H9 (cell line): Measurements from ENCODE around the gene COX17. TPM values are rescaled to one million over a fixed set of nuclear protein-coding genes. Genes with fewer than 3 reads are reported as not detected.
A peak's percentile ranks its signal among the peaks of the same experiment; 100 is the strongest.

Experiments
- DNase-seq: peaks from one replicate; pipeline ENCODE4 v3.0.0-alpha.2; 2017
- H2AFZ ChIP-seq: one replicate; pipeline ENCODE4 v1.6.1; 2013; ENCODE audit warnings: mild to moderate bottlenecking, low read length, control low read depth, moderate library complexity
- H2AK5ac ChIP-seq: 2 replicates; pipeline ENCODE4 v1.6.1; 2013; ENCODE audit warnings: low read length, control low read depth, mixed read lengths; ENCODE audit not compliant: insufficient read length
- H2BK120ac ChIP-seq: one replicate; pipeline ENCODE4 v1.6.1; 2013; ENCODE audit warnings: low read depth, mild to moderate bottlenecking, low read length, control low read depth, inconsistent platforms; ENCODE audit not compliant: poor library complexity, severe bottlenecking
- H2BK12ac ChIP-seq: 2 replicates; pipeline ENCODE4 v1.6.1; 2013; ENCODE audit warnings: low read length, control low read depth, mixed read lengths, low read depth; ENCODE audit not compliant: insufficient read length
- H2BK15ac ChIP-seq: 2 replicates; pipeline ENCODE4 v1.6.1; 2013; ENCODE audit warnings: low read depth, low read length, control low read depth
- H2BK20ac ChIP-seq: one replicate; pipeline ENCODE4 v1.6.1; 2013; ENCODE audit warnings: low read depth, mild to moderate bottlenecking, low read length, control low read depth, inconsistent platforms; ENCODE audit not compliant: poor library complexity, severe bottlenecking
- H2BK5ac ChIP-seq: 2 replicates; pipeline ENCODE4 v1.6.1; 2013; ENCODE audit warnings: low read length, control low read depth, mixed read lengths; ENCODE audit not compliant: insufficient read length
- H3K14ac ChIP-seq: 2 replicates; pipeline ENCODE4 v1.6.1; 2013; ENCODE audit warnings: low read length, control low read depth; ENCODE audit not compliant: insufficient read depth
- H3K18ac ChIP-seq: 2 replicates; pipeline ENCODE4 v1.6.1; 2013; ENCODE audit warnings: low read depth, mild to moderate bottlenecking, mixed read lengths, low read length, control low read depth; ENCODE audit not compliant: insufficient read length
- H3K23ac ChIP-seq: 2 replicates; pipeline ENCODE4 v1.6.1; 2013; ENCODE audit warnings: low read length, control low read depth, mixed read lengths, low read depth; ENCODE audit not compliant: insufficient read length
- H3K23me2 ChIP-seq: 2 replicates; pipeline ENCODE4 v1.6.1; 2013; ENCODE audit warnings: low read depth, mild to moderate bottlenecking, mixed read lengths, low read length, control low read depth; ENCODE audit not compliant: insufficient read length, poor library complexity, severe bottlenecking
- H3K27ac ChIP-seq: 2 replicates; pipeline ENCODE4 v1.5.1; 2013; ENCODE audit warnings: low read length, control low read depth, mixed read lengths, low read depth; ENCODE audit not compliant: insufficient read length
- H3K27me3 ChIP-seq: 2 replicates; pipeline ENCODE4 v1.6.1; 2013; ENCODE audit warnings: low read length, control low read depth, inconsistent platforms; ENCODE audit not compliant: insufficient read depth
- H3K4ac ChIP-seq: 2 replicates; pipeline ENCODE4 v1.6.1; 2013; ENCODE audit warnings: low read depth, mild to moderate bottlenecking, control low read depth, inconsistent platforms, low read length, moderate library complexity
- H3K4me1 ChIP-seq: 2 replicates; pipeline ENCODE4 v1.6.1; 2013; ENCODE audit warnings: low read length, control low read depth, inconsistent platforms; ENCODE audit not compliant: insufficient read depth
- H3K4me2 ChIP-seq: 2 replicates; pipeline ENCODE4 v1.6.1; 2013; ENCODE audit warnings: low read length, control low read depth, mixed read lengths; ENCODE audit not compliant: insufficient read length, insufficient read depth
- H3K56ac ChIP-seq: 2 replicates; pipeline ENCODE4 v1.6.1; 2013; ENCODE audit warnings: low read depth, mild to moderate bottlenecking, mixed read lengths, low read length, control low read depth; ENCODE audit not compliant: insufficient read length
- H3K79me1 ChIP-seq: 2 replicates; pipeline ENCODE4 v1.6.1; 2013; ENCODE audit warnings: low read depth, mild to moderate bottlenecking, moderate library complexity, low read length, control low read depth, inconsistent platforms; ENCODE audit not compliant: insufficient read depth, poor library complexity, severe bottlenecking
- H3K79me2 ChIP-seq: 2 replicates; pipeline ENCODE4 v1.6.1; 2013; ENCODE audit warnings: low read length, control low read depth, inconsistent platforms; ENCODE audit not compliant: insufficient read depth
- H3K9ac ChIP-seq: 2 replicates; pipeline ENCODE4 v1.6.1; 2013; ENCODE audit warnings: low read length, control low read depth, mixed read lengths; ENCODE audit not compliant: insufficient read length; ENCODE audit errors: extremely low read depth
- H3K9me3 ChIP-seq: one replicate; pipeline ENCODE4 v1.6.1; 2013; ENCODE audit warnings: low read depth, low read length, inconsistent platforms; ENCODE audit not compliant: control insufficient read depth
- H3T11ph ChIP-seq: one replicate; pipeline ENCODE4 v1.6.1; 2013; ENCODE audit warnings: mild to moderate bottlenecking, low read length, control low read depth, inconsistent platforms
- H4K20me1 ChIP-seq: one replicate; pipeline ENCODE4 v1.6.1; 2013; ENCODE audit not compliant: control insufficient read depth, insufficient read length, insufficient read depth
- H4K5ac ChIP-seq: 2 replicates; pipeline ENCODE4 v1.6.1; 2013; ENCODE audit warnings: low read depth, mild to moderate bottlenecking, mixed read lengths, low read length, control low read depth; ENCODE audit not compliant: insufficient read length
- H4K8ac ChIP-seq: replicated peaks from 2 replicates; pipeline ENCODE4 v1.6.1; 2013; ENCODE audit warnings: low read length, control low read depth, mixed read lengths, low read depth; ENCODE audit not compliant: insufficient read length
- H4K91ac ChIP-seq: 2 replicates; pipeline ENCODE4 v1.6.1; 2013; ENCODE audit warnings: low read depth, mild to moderate bottlenecking, moderate library complexity, mixed read lengths, low read length, control low read depth; ENCODE audit not compliant: insufficient read length
- H3K27ac Mint-ChIP-seq, 3 experiments: 2 replicates in 2 of 3; 3 replicates in 1 of 3; pipeline ENCODE4 v1.8.0; 2020 to 2021; ENCODE audit warnings: mixed read lengths in 3 of 3, mild to moderate bottlenecking in 1 of 3, moderate library complexity in 1 of 3
- H3K27me3 Mint-ChIP-seq: 2 replicates; pipeline ENCODE4 v1.8.0; 2021; ENCODE audit warnings: low read depth, mild to moderate bottlenecking, moderate library complexity, mixed read lengths
- H3K36me3 Mint-ChIP-seq, 3 experiments: 2 replicates in 2 of 3; 3 replicates in 1 of 3; pipeline ENCODE4 v1.8.0; 2020 to 2021; ENCODE audit warnings: low read depth in 3 of 3, mixed read lengths in 3 of 3; ENCODE audit not compliant: insufficient read depth in 1 of 3
- H3K4me1 Mint-ChIP-seq, 2 experiments: 2 replicates each; pipeline ENCODE4 v1.8.0; 2020; ENCODE audit warnings: mixed read lengths in 2 of 2
- H3K4me3 Mint-ChIP-seq, 2 experiments: 2 replicates in 1 of 2; 3 replicates in 1 of 2; pipeline ENCODE4 v1.8.0; 2020 to 2021; ENCODE audit warnings: mild to moderate bottlenecking in 2 of 2, mixed read lengths in 2 of 2, moderate library complexity in 1 of 2
- H3K9me3 Mint-ChIP-seq, 2 experiments: 2 replicates in 1 of 2; 3 replicates in 1 of 2; pipeline ENCODE4 v1.8.0; 2020; ENCODE audit warnings: mild to moderate bottlenecking in 2 of 2, mixed read lengths in 2 of 2, moderate library complexity in 1 of 2
- whole genome bisulfite sequencing: extraction: QIAGEN DNeasy Blood & Tissue Kit; methylation state at CpG from one replicate; pipeline ENCODE4 v1.1.7; 2013; ENCODE audit warnings: missing lambda C conversion rate, low lambda C conversion rate, mixed read lengths; ENCODE audit not compliant: insufficient read length; ENCODE audit errors: extremely low coverage; 5-methylcytosine and 5-hydroxymethylcytosine counted together
- total RNA-seq: library from RNA; stranded (reverse); gene quantifications from 2 replicates; pipeline ENCODE4 v1.2.1, GENCODE V29; 2021
- TF ChIP-seq, protein P1 (sequence below): fragments of 200-600 bp; sonication (generic); conservative IDR thresholded peaks from 3 replicates; pipeline ENCODE4 v1.8.0; 2021; ENCODE audit warnings: antibody characterized with exemption, mild to moderate bottlenecking

COX17 gene
- total RNA-seq, 1 experiment from 2014 or later = 47.0 TPM

DNA sequence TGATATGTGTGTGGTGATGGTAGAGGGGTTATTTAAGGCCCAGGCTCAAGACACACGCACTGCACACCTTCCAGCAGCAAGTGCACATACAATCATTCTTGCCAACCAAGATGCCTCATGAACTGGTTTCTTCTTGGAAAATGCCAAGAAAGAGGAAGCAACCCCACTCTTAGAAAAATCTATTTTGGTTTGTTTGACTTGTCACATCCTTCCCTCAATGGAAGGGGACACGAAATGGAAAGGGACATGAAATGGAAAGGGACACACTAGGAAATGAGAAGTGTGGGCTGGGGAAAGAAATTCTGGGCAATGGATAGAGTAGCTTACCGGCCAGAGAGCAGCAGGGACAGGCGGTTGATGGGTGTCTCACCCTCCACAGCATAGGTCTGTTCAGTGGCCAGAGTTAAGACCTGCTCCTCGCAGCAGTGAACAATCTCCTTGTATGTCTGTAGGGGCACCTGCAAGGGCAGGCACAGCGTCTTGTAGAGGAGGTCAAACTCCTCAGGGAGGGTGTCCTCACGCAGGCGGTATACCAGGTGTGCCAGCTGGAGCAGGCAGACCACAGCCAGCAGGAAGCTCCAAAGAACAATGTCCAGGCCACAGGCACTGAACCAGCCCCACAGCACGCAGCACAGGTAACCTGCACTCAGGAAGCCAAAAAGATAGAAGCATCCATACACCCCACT lies 17.5 kb downstream of the COX17 start:
- H3K36me3 Mint-ChIP-seq = no peaks in the 10 kb centered on the region
- Histone ChIP-seq H2BK15ac (no peak overlapping the region), H3K4ac (no peak overlapping the region), H3K18ac (no peak overlapping the region), H4K5ac (no peak overlapping the region), H2BK20ac (no peak overlapping the region), H3K27ac (no peak overlapping the region), H2AFZ (no peak overlapping the region), H3K9ac (no peak overlapping the region), H3K23ac (no peak overlapping the region), H3K9me3 (no peaks in the 10 kb centered on the region), H3K4me1 (0 out of 2 replicates have a peak, but pooled peaks cover 2% of the 10 kb centered on the region), H3K79me1 (no peaks in the 10 kb centered on the region), H4K20me1 (no peaks in the 10 kb centered on the region), H3K56ac (no peak overlapping the region), H4K91ac (no peak overlapping the region), H2BK12ac (no peak overlapping the region), H4K8ac (no peak overlapping the region), H3K4me2 (no peak overlapping the region), H3K14ac (no peak overlapping the region; the same call in 1 of the 2 replicates), H3K27me3 (no peaks in the 10 kb centered on the region), H3K79me2 (no peaks in the 10 kb centered on the region), H2BK120ac (no peak overlapping the region), H3K23me2 (no peaks in the 10 kb centered on the region), H3T11ph (no peak overlapping the region), H2BK5ac (no peak overlapping the region), H2AK5ac (no peak overlapping the region)
- no CpG with 5 or more reads among the region's 9 CpGs for WGBS
- no peak for DNase-seq
- no peaks in the 10 kb centered on the region for H3K27me3 Mint-ChIP-seq
- TF ChIP-seq, protein P1, sequence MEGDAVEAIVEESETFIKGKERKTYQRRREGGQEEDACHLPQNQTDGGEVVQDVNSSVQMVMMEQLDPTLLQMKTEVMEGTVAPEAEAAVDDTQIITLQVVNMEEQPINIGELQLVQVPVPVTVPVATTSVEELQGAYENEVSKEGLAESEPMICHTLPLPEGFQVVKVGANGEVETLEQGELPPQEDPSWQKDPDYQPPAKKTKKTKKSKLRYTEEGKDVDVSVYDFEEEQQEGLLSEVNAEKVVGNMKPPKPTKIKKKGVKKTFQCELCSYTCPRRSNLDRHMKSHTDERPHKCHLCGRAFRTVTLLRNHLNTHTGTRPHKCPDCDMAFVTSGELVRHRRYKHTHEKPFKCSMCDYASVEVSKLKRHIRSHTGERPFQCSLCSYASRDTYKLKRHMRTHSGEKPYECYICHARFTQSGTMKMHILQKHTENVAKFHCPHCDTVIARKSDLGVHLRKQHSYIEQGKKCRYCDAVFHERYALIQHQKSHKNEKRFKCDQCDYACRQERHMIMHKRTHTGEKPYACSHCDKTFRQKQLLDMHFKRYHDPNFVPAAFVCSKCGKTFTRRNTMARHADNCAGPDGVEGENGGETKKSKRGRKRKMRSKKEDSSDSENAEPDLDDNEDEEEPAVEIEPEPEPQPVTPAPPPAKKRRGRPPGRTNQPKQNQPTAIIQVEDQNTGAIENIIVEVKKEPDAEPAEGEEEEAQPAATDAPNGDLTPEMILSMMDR = no peak
- peaks cover 2 to 4% of the 10 kb centered on the region in 2 experiments; a peak in 2 of 4 replicates for H3K4me1 Mint-ChIP-seq
- no peak overlapping the region for H3K4me3 Mint-ChIP-seq
- no peaks in the 10 kb centered on the region for H3K9me3 Mint-ChIP-seq
- peak overlapping the region in 1 of 3 experiments; percentile 41; a peak in 1 of 7 replicates for H3K27ac Mint-ChIP-seq
